ENCODE measurements around the gene HSFX4. TPM values are rescaled to one million over a fixed set of nuclear protein-coding genes. Genes with fewer than 3 reads are reported as not detected.

Gene HSFX4
- polyA plus RNA-seq, 3 donors = not detected

DNA sequence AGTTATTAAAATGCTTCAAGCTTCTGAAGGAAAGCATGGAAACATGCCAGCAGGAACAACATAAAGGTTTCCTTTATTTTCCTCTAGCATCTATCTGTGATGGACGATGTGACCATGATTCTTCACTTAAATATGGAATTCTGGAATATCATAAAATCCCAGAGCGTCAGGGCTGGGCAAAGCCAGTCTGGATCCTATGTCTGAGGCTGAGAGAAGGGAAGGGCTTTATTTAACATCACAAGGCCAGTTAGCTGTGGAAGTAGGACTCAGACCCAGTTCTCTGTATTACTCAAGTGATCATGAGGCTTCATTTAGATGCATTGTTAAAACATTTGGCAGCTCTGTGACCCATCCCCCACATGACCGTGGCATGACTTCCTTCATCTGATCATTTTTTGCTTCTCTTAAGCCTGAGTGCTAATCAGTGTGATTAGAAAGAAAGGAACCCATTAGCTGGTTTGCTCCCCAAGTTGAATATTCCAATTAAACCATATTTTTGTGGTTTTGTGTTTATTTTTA is 49.8 kb downstream of the HSFX4 start:
- no peak for DNase-seq (ENCODE audit: extremely low read depth in 1 of 11, low read depth in 9 of 11, low spot score in 4 of 11)

Other genes starting within 250 kb of the HSFX4 start
- not detected for gene MAGEA11, start 217.5 kb upstream of the HSFX4 start, polyA plus RNA-seq (ENCODE audit: insufficient read length in 3 of 3)
- 1 to 10 TPM; 1.7 to 2.6 (median 1.9) TPM for gene HSFX1, start 155.5 kb upstream of the HSFX4 start, polyA plus RNA-seq (ENCODE audit: insufficient read length in 3 of 3)
- not detected for gene MAGEA9, start 147.6 kb upstream of the HSFX4 start, polyA plus RNA-seq (ENCODE audit: insufficient read length in 3 of 3)
- gene MAGEA8, start 48.4 kb upstream of the HSFX4 start, polyA plus RNA-seq (ENCODE audit: insufficient read length in 3 of 3) = under 1 TPM; 0.19 to 0.61 (median 0.20) TPM
- gene EOLA2, start 8.9 kb downstream of the HSFX4 start, polyA plus RNA-seq (ENCODE audit: insufficient read length in 3 of 3) = 10 to 100 TPM; 25.0 to 30.5 (median 27.5) TPM